ENCODE measurements around the gene CRYBG2. TPM values are rescaled to one million over a fixed set of nuclear protein-coding genes. Genes with fewer than 3 reads are reported as not detected.

Gene CRYBG2
- total and polyA plus RNA-seq, 4 donors, result 0.37 to 7.7 (median 2.7) TPM

GRCh38 chr1:26350343-26350700, 3.6 kb downstream of the CRYBG2 start:
- no peak overlapping the region for H3K4me3 ChIP-seq
- H3K9me3 ChIP-seq (ENCODE audit: control insufficient read depth in 4 of 4, insufficient read depth in 3 of 4, low read length in 3 of 4), result no peaks in the 10 kb centered on the region
- no peaks in the 10 kb centered on the region for H3K27me3 ChIP-seq (ENCODE audit: control insufficient read depth in 3 of 3, insufficient read depth in 3 of 3, low read length in 2 of 3)
- no peaks in the 10 kb centered on the region for H3K36me3 ChIP-seq (ENCODE audit: control insufficient read depth in 4 of 4, insufficient read depth in 4 of 4, low read length in 4 of 4)
- DNase-seq (no peak), ATAC-seq (ENCODE audit: insufficient read depth, low FRiP score) (no peak)
- no peak for TF ChIP-seq CTCF (IDR thresholded peaks at IDR 0.05; ENCODE audit: control extremely low read depth, extremely low read depth)
- H3K4me1 ChIP-seq (ENCODE audit: control insufficient read depth in 5 of 5, insufficient read depth in 5 of 5, low read length in 5 of 5), result peaks cover 0 to 11% (median 0%) of the 10 kb centered on the region in 5 donors
- no peak overlapping the region for H3K9ac ChIP-seq (ENCODE audit: insufficient read depth in 1 of 2, low read length in 2 of 2)
- 81 to 91% methylated on average over 2 of the region's 2 CpGs for WGBS, 2 donors
- no peak overlapping the region for H3K27ac ChIP-seq (ENCODE audit: low read depth in 1 of 2, low read length in 1 of 2)

GRCh38 chr1:26349877-26350244, 4.1 kb downstream of the CRYBG2 start:
- WGBS, 2 donors, result 90 to 91% methylated on average over 5 of the region's 5 CpGs
- H3K27me3 ChIP-seq (ENCODE audit: control insufficient read depth in 3 of 3, insufficient read depth in 3 of 3, low read length in 2 of 3), result no peaks in the 10 kb centered on the region
- peaks cover 0 to 11% (median 0%) of the 10 kb centered on the region in 5 donors for H3K4me1 ChIP-seq (ENCODE audit: control insufficient read depth in 5 of 5, insufficient read depth in 5 of 5, low read length in 5 of 5)
- no peak overlapping the region for H3K27ac ChIP-seq (ENCODE audit: low read depth in 1 of 2, low read length in 1 of 2)
- no peak overlapping the region for H3K9ac ChIP-seq (ENCODE audit: insufficient read depth in 1 of 2, low read length in 2 of 2)
- no peak for DNase-seq
- ATAC-seq (ENCODE audit: insufficient read depth, low FRiP score), result no peak
- H3K9me3 ChIP-seq (ENCODE audit: control insufficient read depth in 4 of 4, insufficient read depth in 3 of 4, low read length in 3 of 4), result no peaks in the 10 kb centered on the region
- no peak for TF ChIP-seq CTCF (IDR thresholded peaks at IDR 0.05; ENCODE audit: control extremely low read depth, extremely low read depth)
- no peak overlapping the region for H3K4me3 ChIP-seq
- H3K36me3 ChIP-seq (ENCODE audit: control insufficient read depth in 4 of 4, insufficient read depth in 4 of 4, low read length in 4 of 4), result no peaks in the 10 kb centered on the region

GRCh38 chr1:26349188-26349876, 4.6 kb downstream of the CRYBG2 start:
- WGBS, 2 donors, result 88 to 96% methylated on average over 7 of the region's 7 CpGs
- no peak overlapping the region for H3K27ac ChIP-seq (ENCODE audit: low read depth in 1 of 2, low read length in 1 of 2)
- peaks cover 0 to 11% (median 0%) of the 10 kb centered on the region in 5 donors for H3K4me1 ChIP-seq (ENCODE audit: control insufficient read depth in 5 of 5, insufficient read depth in 5 of 5, low read length in 5 of 5)
- H3K27me3 ChIP-seq (ENCODE audit: control insufficient read depth in 3 of 3, insufficient read depth in 3 of 3, low read length in 2 of 3), result no peaks in the 10 kb centered on the region
- H3K4me3 ChIP-seq, result no peak overlapping the region
- DNase-seq (no peak), ATAC-seq (ENCODE audit: insufficient read depth, low FRiP score) (no peak)
- no peak overlapping the region for H3K9ac ChIP-seq (ENCODE audit: insufficient read depth in 1 of 2, low read length in 2 of 2)
- no peak for TF ChIP-seq CTCF (IDR thresholded peaks at IDR 0.05; ENCODE audit: control extremely low read depth, extremely low read depth)
- H3K36me3 ChIP-seq (ENCODE audit: control insufficient read depth in 4 of 4, insufficient read depth in 4 of 4, low read length in 4 of 4), result no peaks in the 10 kb centered on the region
- H3K9me3 ChIP-seq (ENCODE audit: control insufficient read depth in 4 of 4, insufficient read depth in 3 of 4, low read length in 3 of 4), result no peaks in the 10 kb centered on the region

All from lung (tissue), 12 donors.